ENCODE results near the gene CIT.

Gene CIT

GRCh38 chr12:119687879-119688278, 189.2 kb downstream of the CIT start:
- no peak for TF ChIP-seq CTCF (IDR thresholded peaks at IDR 0.05; ENCODE audit: insufficient read depth, low read depth, low read length, missing control alignments)
- no peak overlapping the region for H3K4me3 ChIP-seq (ENCODE audit: low read depth, low read length)
- DNase-seq (ENCODE audit: low read depth): no peak

GRCh38 chr12:119687406-119687805, 189.7 kb downstream of the CIT start:
- no peak overlapping the region for H3K4me3 ChIP-seq (ENCODE audit: low read depth, low read length)
- DNase-seq (ENCODE audit: low read depth): no peak
- TF ChIP-seq CTCF (IDR thresholded peaks at IDR 0.05; ENCODE audit: insufficient read depth, low read depth, low read length, missing control alignments): no peak

- no peak for TF ChIP-seq CTCF (IDR thresholded peaks at IDR 0.05; ENCODE audit: insufficient read depth, low read depth, low read length, missing control alignments)
- no peak overlapping the region for H3K4me3 ChIP-seq (ENCODE audit: low read depth, low read length)
Measured at GRCh38 chr12:119686776-119687175, 190.3 kb downstream of the CIT start.

GRCh38 chr12:119686355-119686754, 190.8 kb downstream of the CIT start:
- no peak for TF ChIP-seq CTCF (IDR thresholded peaks at IDR 0.05; ENCODE audit: insufficient read depth, low read depth, low read length, missing control alignments)
- no peak for DNase-seq (ENCODE audit: low read depth)

More at GRCh38 chr12:119686776-119687175, 190.3 kb downstream of the CIT start:
- no peak for DNase-seq (ENCODE audit: low read depth)

GRCh38 chr12:119685375-119685774, 191.7 kb downstream of the CIT start:
- no peak for TF ChIP-seq CTCF (IDR thresholded peaks at IDR 0.05; ENCODE audit: insufficient read depth, low read depth, low read length, missing control alignments)

More at GRCh38 chr12:119686355-119686754, 190.8 kb downstream of the CIT start:
- H3K4me3 ChIP-seq (ENCODE audit: low read depth, low read length): no peak overlapping the region

GRCh38 chr12:119684711-119685369, 192.3 kb downstream of the CIT start:
- no peak for TF ChIP-seq CTCF (IDR thresholded peaks at IDR 0.05; ENCODE audit: insufficient read depth, low read depth, low read length, missing control alignments)
- no peak for DNase-seq (ENCODE audit: low read depth)
- H3K4me3 ChIP-seq (ENCODE audit: low read depth, low read length): no peak overlapping the region

More at GRCh38 chr12:119685375-119685774, 191.7 kb downstream of the CIT start:
- DNase-seq (ENCODE audit: low read depth): no peak
- H3K4me3 ChIP-seq (ENCODE audit: low read depth, low read length): no peak overlapping the region

GRCh38 chr12:119683816-119684215, 193.3 kb downstream of the CIT start:
- DNase-seq (ENCODE audit: low read depth): no peak
- TF ChIP-seq CTCF (IDR thresholded peaks at IDR 0.05; ENCODE audit: insufficient read depth, low read depth, low read length, missing control alignments): no peak
- H3K4me3 ChIP-seq (ENCODE audit: low read depth, low read length): no peak overlapping the region

All from GM12865 (cell line).